HG02970 (cell line): ENCODE measurements around the gene LRRC52.
"Not testable (repeated sequence)": the region's sequence is repeated elsewhere in the genome, so short reads cannot be mapped to it uniquely, and the experiment has no call there.

Source experiments
- ATAC-seq: cut with Tn5 transposase; IDR thresholded peaks from one replicate; pipeline ENCODE4 v1.9.1; 2021; ENCODE audit warnings: mild to moderate bottlenecking, moderate library complexity, moderate number of reproducible peaks; ENCODE audit not compliant: unreplicated experiment, low FRiP score

Gene LRRC52

GRCh38 chr1:165580931-165581871 lies 37.4 kb downstream of the LRRC52 start:
- no peak for ATAC-seq

- no peak for ATAC-seq
Measured at GRCh38 chr1:165581926-165582325, 38.1 kb downstream of the LRRC52 start.

- ATAC-seq = no peak
Measured at GRCh38 chr1:165586398-165586797, 42.6 kb downstream of the LRRC52 start.

- not testable (repeated sequence) for ATAC-seq
Measured at GRCh38 chr1:165591391-165591790, 47.6 kb downstream of the LRRC52 start.

GRCh38 chr1:165592945-165593823 lies 49.4 kb downstream of the LRRC52 start:
- no peak for ATAC-seq

GRCh38 chr1:165595246-165595938 lies 51.6 kb downstream of the LRRC52 start:
- ATAC-seq = no peak

GRCh38 chr1:165597883-165598675 lies 54.3 kb downstream of the LRRC52 start:
- peak; percentile 96 for ATAC-seq

GRCh38 chr1:165598676-165599059 lies 54.9 kb downstream of the LRRC52 start:
- ATAC-seq = no peak

- no peak for ATAC-seq
Measured at GRCh38 chr1:165600793-165601192, 57.0 kb downstream of the LRRC52 start.

GRCh38 chr1:165603810-165604209 lies 60.0 kb downstream of the LRRC52 start:
- no peak for ATAC-seq

GRCh38 chr1:165605246-165605645 lies 61.4 kb downstream of the LRRC52 start:
- no peak for ATAC-seq

- ATAC-seq = not testable (repeated sequence)
Measured at GRCh38 chr1:165606676-165607075, 62.9 kb downstream of the LRRC52 start.

GRCh38 chr1:165610866-165611265 lies 67.1 kb downstream of the LRRC52 start:
- no peak for ATAC-seq

- no peak for ATAC-seq
Measured at GRCh38 chr1:165612062-165612461, 68.3 kb downstream of the LRRC52 start.
